ENCODE results near the gene MOB3C. TPM values are rescaled to one million over a fixed set of nuclear protein-coding genes. Genes with fewer than 3 reads are reported as not detected.

Gene MOB3C
- polyA plus RNA-seq, 4 donors = 12.3 to 22.5 (median 13.3) TPM

- DNase-seq (ENCODE audit: low read depth in 4 of 4, low spot score in 3 of 4) = no peak
These were observed 36.3 kb downstream of the MOB3C start for GRCh38 chr1:46580140-46580903.

GRCh38 chr1:46577671-46578070, 38.9 kb downstream of the MOB3C start:
- DNase-seq (ENCODE audit: low read depth in 4 of 4, low spot score in 3 of 4) = no peak

GRCh38 chr1:46576596-46576995, 40.0 kb downstream of the MOB3C start:
- DNase-seq (ENCODE audit: low read depth in 4 of 4, low spot score in 3 of 4) = no peak

- DNase-seq (ENCODE audit: low read depth in 4 of 4, low spot score in 3 of 4) = no peak
These were observed 40.8 kb downstream of the MOB3C start for GRCh38 chr1:46575778-46576177.

GRCh38 chr1:46575300-46575699, 41.3 kb downstream of the MOB3C start:
- no peak for DNase-seq (ENCODE audit: low read depth in 4 of 4, low spot score in 3 of 4)

- DNase-seq (ENCODE audit: low read depth in 4 of 4, low spot score in 3 of 4) = no peak
These were observed 44.9 kb downstream of the MOB3C start for GRCh38 chr1:46571691-46572225.

- peak; percentile 31 to 40 (median 35) for DNase-seq (ENCODE audit: low read depth in 4 of 4, low spot score in 3 of 4)
These were observed 46.5 kb downstream of the MOB3C start for GRCh38 chr1:46569884-46570725.

GRCh38 chr1:46569116-46569515, 47.5 kb downstream of the MOB3C start:
- DNase-seq (ENCODE audit: low read depth in 4 of 4, low spot score in 3 of 4) = no peak

- DNase-seq (ENCODE audit: low read depth in 4 of 4, low spot score in 3 of 4) = no peak
These were observed 48.1 kb downstream of the MOB3C start for GRCh38 chr1:46568461-46568891.

- DNase-seq (ENCODE audit: low read depth in 4 of 4, low spot score in 3 of 4) = no peak
These were observed 53.3 kb downstream of the MOB3C start for GRCh38 chr1:46563341-46563740.

GRCh38 chr1:46562498-46562897, 54.1 kb downstream of the MOB3C start:
- no peak for DNase-seq (ENCODE audit: low read depth in 4 of 4, low spot score in 3 of 4)

- DNase-seq (ENCODE audit: low read depth in 4 of 4, low spot score in 3 of 4) = no peak
These were observed 57.6 kb downstream of the MOB3C start for GRCh38 chr1:46558966-46559365.

GRCh38 chr1:46558141-46558963, 58.3 kb downstream of the MOB3C start:
- no peak for DNase-seq (ENCODE audit: low read depth in 4 of 4, low spot score in 3 of 4)

Other genes with a start within 250 kb of the MOB3C start
- gene FAAH, start 222.5 kb downstream of the MOB3C start, polyA plus RNA-seq (ENCODE audit: insufficient read length in 4 of 4) = 10 to 100 TPM in 3 of 4 donors, 1 to 10 TPM in 1; 7.6 to 31.1 (median 21.0) TPM
- under 1 TPM in 1 of 4 donors, not detected in 3; 0.12 TPM for gene DMBX1, start 127.0 kb downstream of the MOB3C start, polyA plus RNA-seq (ENCODE audit: insufficient read length in 4 of 4)
- gene KNCN, start 65.2 kb downstream of the MOB3C start, polyA plus RNA-seq (ENCODE audit: insufficient read length in 4 of 4) = not detected
- 10 to 100 TPM; 23.3 to 39.4 (median 29.4) TPM for gene MKNK1, start 12.5 kb downstream of the MOB3C start, polyA plus RNA-seq (ENCODE audit: insufficient read length in 4 of 4)
- gene ATPAF1, start 51.6 kb upstream of the MOB3C start, polyA plus RNA-seq (ENCODE audit: insufficient read length in 4 of 4) = 100 to 1,000 TPM in 2 of 4 donors, 10 to 100 TPM in 2; 55.7 to 118 (median 99.4) TPM
- gene TEX38, start 55.0 kb upstream of the MOB3C start, polyA plus RNA-seq (ENCODE audit: insufficient read length in 4 of 4) = under 1 TPM; 0.33 to 0.73 (median 0.61) TPM
- gene EFCAB14, start 102.3 kb upstream of the MOB3C start, polyA plus RNA-seq (ENCODE audit: insufficient read length in 4 of 4) = 100 to 1,000 TPM in 2 of 4 donors, 10 to 100 TPM in 2; 86.8 to 114 (median 99.6) TPM
- 1 to 10 TPM; 1.6 to 5.5 (median 2.0) TPM for gene CYP4B1, start 182.2 kb upstream of the MOB3C start, polyA plus RNA-seq (ENCODE audit: insufficient read length in 4 of 4)